ENCODE data around the gene ACOT6.
A peak's percentile ranks its signal among the peaks of the same experiment; 100 is the strongest.
"Not testable (repeated sequence)": the region's sequence is repeated elsewhere in the genome, so short reads cannot be mapped to it uniquely, and the experiment has no call there.

Gene ACOT6, protein sequence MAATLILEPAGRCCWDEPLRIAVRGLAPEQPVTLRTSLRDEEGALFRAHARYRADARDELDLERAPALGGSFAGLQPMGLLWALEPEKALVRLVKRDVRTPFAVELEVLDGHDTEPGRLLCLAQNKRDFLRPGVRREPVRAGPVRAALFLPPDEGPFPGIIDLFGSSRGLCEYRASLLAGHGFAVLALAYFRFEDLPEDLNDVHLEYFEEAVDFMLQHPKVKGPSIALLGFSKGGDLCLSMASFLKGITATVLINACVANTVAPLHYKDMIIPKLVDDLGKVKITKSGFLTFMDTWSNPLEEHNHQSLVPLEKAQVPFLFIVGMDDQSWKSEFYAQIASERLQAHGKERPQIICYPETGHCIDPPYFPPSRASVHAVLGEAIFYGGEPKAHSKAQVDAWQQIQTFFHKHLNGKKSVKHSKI

DNA sequence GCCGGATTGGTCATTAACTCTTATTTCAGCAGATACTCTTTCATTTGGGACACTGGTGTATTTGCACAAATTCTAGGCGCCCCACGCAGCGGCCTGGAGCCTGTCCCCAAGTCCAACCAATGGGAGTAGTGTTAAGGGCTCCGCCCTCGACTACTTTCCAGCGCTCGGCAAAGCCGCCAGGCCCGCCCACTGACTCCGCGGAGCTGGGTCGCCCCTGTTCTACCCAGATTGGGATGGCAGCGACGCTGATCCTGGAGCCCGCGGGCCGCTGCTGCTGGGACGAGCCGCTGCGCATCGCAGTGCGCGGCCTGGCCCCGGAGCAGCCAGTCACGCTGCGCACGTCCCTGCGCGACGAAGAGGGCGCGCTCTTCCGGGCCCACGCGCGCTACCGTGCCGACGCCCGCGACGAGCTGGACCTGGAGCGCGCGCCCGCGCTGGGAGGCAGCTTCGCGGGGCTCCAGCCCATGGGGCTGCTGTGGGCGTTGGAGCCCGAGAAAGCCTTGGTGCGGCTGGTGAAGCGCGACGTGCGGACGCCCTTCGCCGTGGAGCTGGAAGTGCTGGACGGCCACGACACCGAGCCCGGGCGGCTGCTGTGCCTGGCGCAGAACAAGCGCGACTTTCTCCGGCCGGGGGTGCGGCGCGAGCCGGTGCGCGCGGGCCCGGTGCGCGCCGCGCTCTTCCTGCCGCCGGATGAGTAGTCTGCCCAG is at the start of gene ACOT6:
TSS of gene ACOT6 (plus strand) at position 179 of the 707 bp plus-strand sequence. CDS start at position 234, 55 bp downstream.
- peak within 1 kb of the TSS; percentile 78 for H3K4me3 ChIP-seq (ENCODE audit: low read depth, low read length)

DNA sequence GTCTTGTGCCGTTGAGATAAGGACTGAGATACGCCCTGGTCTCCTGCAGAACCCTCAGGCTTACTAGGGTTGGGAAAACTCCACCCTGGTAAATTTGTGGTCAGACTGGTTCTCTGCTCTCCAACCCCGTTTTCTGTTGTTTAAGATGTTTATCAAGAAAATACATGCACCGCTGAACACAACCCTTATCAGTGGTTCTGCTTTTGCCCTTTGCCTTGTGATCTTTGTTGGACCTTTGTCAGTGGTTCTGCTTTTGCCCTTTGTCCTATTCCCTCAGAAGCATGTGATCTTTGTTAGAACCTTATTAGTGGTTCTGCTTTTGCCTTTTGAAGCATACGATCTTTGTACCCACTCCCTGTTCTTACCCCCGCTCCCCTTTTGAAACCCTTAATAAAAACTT is 49.6 kb upstream of the ACOT6 start:
- not testable (repeated sequence) for H3K4me3 ChIP-seq (ENCODE audit: low read depth, low read length)

DNA sequence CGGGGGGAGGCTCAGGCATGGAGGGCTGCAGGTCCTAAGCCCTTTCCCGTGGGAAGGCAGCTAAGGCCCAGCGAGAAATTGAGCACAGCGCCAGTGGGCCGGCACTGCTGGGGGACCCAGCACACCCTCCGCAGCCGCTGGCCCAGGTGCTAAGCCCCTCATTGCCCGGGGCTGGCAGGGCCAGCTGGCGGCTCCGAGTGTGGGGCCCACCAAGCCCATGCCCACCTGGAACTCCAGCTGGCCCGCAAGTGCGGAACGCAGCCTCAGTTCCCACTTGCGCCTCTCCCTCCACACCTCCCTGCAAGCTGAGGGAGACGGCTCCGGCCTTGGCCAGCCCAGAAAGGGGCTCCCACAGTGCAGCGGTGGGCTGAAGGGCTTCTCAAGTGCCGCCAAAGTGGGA is 45.9 kb upstream of the ACOT6 start:
- H3K4me3 ChIP-seq (ENCODE audit: low read depth, low read length), result not testable (repeated sequence)

DNA sequence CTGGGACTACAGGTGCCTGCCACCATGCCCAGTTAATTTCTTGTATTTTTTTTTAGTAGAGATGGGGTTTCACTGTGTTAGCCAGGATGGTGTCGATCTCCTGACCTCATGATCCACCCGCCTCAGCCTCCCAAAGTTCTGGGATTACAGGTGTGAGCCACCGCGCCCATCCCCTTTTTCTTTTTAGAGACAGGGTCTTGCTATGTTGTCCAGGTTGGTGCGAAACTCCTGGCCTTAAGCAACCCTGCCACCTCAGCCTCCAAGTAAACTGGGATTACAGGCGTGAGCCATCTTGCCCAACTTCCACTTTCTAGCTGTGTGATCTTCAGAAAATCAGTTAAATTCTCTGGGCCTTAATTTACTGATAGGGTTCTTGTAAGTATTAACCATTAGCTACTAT is 45.4 kb upstream of the ACOT6 start:
- H3K4me3 ChIP-seq (ENCODE audit: low read depth, low read length), result not testable (repeated sequence)

DNA sequence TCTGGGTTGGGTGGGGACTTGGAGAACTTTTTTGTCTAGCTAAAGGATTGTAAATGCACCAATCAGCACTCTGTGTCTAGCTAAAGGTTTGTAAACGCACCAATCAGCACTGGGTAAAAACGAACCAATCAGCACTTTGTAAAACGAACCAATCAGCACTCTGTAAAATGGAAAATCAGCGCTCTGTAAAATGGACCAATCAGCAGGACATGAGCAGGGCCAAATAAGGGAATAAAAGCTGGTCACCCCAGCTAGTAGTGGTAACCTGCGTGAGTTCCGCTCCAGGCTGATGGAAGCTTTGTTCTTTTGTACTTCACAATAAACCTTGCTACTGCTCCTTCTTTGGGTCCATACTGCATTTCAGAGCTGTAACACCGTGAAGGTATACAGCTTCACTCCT is 45.0 kb upstream of the ACOT6 start:
- no peak overlapping the region for H3K4me3 ChIP-seq (ENCODE audit: low read depth, low read length)

DNA sequence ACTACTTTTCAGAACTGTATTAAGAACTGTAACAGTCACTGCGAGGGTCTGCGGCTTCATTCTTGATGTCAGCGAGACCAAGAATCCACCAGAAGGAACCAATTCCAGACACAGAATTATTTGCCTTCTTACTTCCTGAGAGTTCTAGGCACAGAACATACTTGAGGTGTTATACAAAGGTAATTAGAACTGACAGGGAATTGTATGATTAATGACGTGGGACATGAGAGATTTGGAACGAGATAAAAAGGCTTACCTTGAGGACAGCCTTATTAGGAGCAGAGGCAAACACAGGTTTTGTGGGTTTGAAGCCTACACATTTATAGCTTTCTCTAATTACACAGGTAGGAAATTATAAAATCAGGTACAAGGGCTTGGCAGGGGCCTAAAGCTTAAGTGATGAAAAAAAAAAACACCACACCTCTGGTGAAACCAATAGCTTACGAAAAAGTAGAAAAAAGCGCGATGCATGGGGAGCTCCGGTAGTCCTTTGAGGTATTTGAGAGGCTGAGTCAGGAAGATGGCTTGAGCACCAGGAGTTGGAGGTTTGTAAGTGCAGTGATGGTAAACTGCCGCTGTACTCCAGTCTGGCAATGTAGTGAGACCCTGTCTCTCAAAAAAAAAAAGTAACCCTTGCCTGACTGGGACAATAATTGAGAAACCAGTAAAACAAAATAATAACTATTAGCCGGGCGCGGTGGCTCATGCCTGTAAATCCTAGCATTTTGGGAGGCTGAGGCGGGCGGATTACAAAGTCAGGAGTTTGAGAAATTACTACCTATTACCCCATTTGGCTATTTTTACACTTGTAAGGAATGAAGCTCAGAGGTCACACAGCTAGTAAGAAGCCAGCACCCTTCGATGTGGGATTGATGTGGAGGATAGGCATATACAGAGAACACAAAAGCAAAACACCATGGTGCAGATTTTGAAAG is 44.1 kb upstream of the ACOT6 start:
- no peak overlapping the region for H3K4me3 ChIP-seq (ENCODE audit: low read depth, low read length)

DNA sequence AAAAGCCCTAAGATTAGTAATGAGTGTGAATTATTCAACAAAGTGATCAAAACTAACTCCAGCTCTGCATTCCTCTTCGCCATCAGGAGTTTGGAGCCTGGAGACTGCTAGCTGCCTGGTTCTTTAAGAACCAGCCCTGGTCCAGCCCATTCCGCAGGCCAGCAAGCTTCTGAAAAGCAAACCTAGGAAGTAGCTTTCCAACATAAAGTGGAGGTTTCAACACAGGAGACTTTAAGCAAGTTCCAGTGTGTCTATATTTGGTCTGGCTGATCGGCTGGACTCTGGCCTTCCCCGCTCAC is 43.5 kb upstream of the ACOT6 start:
- peak overlapping the region; percentile 70 for H3K4me3 ChIP-seq (ENCODE audit: low read depth, low read length)

DNA sequence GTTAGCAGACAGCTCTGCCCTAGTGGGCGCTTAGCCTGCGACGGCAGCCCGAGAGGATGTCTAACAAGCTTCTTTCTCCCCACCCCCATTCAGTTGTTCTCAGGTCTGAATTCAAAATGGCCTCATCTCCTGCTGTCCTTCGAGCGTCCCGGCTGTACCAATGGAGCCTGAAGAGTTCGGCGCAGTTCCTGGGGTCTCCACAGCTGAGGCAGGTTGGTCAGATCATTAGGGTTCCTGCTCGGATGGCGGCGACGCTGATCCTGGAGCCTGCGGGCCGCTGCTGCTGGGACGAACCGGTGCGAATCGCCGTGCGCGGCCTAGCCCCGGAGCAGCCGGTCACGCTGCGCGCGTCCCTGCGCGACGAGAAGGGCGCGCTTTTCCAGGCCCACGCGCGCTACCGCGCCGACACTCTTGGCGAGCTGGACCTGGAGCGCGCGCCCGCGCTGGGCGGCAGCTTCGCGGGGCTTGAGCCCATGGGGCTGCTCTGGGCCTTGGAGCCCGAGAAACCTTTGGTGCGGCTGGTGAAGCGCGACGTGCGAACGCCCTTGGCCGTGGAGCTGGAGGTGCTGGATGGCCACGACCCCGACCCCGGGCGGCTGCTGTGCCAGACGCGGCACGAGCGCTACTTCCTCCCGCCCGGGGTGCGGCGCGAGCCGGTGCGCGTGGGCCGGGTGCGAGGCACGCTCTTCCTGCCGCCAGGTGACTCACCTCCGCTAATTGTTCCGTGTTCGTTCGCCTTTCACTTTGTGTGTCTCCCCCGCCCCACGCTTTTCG is 42.9 kb upstream of the ACOT6 start, which contains the start of gene ACOT2:
TSS of gene ACOT2 (plus strand) at position 29 of the 774 bp plus-strand sequence. CDS start at position 57, 28 bp downstream.
- peak within 1 kb of the TSS; percentile 70 for H3K4me3 ChIP-seq (ENCODE audit: low read depth, low read length)

DNA sequence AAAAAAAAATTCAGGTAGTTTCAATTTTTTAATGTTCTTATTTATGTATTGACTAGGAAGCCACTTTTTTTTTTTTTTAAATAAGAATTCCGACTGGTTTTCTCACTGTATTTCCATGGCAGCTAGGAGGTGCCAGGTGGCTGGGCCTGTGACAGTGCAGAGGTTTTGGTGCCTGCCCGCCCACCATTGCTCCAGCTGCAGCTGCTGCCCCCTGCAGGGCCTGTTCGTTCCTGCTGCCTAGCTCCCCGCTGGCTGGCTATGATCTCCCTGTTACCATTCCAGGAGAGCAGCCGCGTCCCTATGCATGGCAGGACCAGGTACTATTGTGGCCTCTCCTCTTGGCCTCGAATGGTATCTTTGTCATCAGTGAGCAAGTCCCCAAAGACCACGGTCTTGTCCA is 41.4 kb upstream of the ACOT6 start:
- not testable (repeated sequence) for H3K4me3 ChIP-seq (ENCODE audit: low read depth, low read length)

DNA sequence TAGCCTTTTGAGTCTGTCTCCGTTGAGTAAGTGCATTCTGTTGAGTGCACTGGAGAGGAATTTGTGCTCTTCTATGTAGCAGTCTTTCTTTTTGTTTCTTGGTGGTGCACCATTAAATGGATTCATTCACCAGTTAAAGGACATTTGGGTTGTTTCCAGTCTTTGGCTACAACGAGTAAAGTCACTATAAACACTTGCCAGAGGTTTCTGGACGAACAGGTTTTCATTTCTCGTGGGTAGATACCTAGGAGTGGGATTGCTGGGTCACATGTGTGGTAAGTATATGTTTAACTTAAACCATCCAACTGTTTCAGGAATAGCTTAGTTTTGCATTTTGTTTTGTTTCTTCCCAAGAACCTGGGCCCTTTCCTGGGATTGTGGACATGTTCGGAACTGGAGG is 39.3 kb upstream of the ACOT6 start:
- H3K4me3 ChIP-seq (ENCODE audit: low read depth, low read length), result not testable (repeated sequence)

DNA sequence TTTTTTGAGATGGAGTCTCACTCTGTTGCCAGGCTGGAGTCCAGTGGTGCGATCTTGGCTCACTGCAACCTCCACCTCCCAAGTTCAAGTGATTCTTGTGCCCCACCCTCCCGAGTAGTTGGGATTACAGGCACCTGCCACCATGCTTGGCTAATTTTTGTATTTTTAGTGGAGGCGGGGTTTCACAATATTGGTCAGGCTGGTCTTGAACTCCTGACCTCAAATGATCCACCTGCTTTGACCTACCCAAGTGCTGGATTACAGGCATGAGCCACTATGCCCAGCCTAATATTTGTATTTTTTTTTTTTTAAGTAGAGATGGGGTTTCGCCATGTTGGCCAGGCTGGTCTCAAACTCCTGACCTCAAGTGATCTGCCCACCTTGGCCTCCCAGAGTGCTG is 38.6 kb upstream of the ACOT6 start:
- H3K4me3 ChIP-seq (ENCODE audit: low read depth, low read length), result not testable (repeated sequence)

DNA sequence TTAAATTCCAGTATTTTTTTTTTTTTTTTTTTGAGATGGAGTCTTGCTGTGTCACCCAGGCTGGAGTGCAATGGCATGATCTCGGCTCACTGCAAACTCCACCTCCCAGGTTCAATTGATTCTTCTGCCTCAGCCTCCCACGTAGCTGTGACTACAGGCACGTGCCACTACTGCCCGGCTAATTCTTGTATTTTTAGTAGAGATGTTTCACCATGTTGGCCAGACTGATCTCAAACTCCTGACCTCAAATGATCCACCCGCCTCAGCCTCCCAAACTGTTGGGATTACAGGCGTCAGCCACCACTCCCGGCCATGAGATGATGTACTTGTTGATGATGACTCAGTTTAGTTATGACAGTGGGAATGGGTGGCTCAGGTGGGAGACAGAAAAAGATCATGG is 38.1 kb upstream of the ACOT6 start:
- H3K4me3 ChIP-seq (ENCODE audit: low read depth, low read length), result not testable (repeated sequence)

DNA sequence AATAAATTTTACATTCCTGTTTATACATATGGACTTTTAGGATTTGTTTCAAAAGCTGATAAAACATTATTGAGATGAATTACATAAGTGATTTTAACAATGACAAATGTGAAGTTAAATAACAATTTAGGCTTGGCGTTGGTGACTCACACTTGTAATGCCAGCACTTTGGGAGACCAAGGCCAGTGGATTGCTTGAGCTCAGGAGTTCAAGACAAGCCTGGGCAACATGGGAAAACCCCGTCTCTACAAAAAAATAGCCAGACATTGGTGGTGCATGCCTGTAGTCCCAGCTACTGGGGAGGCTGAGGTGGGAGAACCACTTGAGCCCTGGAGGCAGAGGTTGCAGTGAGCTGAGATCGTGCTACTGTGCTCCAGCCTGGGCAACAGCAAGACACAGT is 35.9 kb upstream of the ACOT6 start:
- no peak overlapping the region for H3K4me3 ChIP-seq (ENCODE audit: low read depth, low read length)

DNA sequence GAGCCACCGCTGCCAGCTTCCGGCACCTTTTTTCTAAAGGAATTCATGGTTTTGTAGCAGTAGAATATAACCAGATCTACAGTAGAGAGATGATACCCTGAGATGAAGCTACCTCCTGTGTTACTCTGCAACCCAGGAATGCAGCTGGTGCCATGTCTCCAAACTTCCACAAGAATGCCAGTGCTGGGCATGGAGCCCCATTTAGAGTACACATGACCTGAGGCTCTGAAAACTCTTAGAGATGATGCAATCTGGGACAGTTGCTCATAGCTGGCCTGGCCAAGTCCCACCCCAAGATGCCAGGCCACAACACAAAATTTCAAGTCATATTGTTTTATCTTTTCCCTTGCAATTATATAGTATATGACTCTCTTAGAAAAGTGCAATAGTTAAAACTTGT is 35.1 kb upstream of the ACOT6 start:
- not testable (repeated sequence) for H3K4me3 ChIP-seq (ENCODE audit: low read depth, low read length)

DNA sequence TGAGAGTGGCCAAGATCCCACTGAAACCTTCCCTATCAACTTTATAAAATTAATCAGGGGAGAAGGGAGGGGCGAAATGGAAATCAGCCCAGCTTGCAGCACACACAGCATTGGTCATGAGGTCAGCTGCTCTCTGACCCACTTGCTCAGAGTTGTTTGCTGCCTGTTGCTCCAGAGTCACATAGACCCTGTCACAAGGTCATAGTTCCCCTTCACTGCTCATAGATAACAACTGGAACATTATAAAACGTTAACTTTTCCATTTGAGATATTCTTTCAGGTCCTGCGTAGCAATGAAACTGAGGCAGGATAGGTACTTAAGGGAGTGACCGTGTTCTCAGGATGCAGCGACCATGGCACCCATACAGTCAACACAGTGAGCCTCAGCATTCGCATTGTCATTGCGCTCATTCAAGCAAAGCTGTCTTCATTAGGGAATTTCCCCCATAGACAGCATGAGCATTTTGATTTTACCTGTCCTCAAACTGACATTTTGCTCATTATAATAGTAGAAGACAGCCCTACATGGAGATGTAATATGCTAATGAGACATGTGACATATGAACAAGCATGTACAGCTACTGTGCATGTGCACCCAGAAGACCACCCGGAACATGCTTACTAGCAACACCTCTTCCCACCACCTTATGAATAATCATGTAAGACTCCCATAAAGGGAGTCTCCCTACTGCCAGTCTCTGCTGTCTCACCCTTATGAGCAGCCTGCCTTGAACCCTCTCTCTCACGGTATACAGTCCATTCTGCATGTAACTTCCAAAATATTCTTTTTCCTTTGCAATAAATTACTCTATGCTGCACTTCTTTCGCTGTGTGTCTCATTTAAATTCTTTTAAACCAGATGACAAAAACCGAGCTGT is 30.0 kb upstream of the ACOT6 start:
- H3K4me3 ChIP-seq (ENCODE audit: low read depth, low read length), result not testable (repeated sequence)

DNA sequence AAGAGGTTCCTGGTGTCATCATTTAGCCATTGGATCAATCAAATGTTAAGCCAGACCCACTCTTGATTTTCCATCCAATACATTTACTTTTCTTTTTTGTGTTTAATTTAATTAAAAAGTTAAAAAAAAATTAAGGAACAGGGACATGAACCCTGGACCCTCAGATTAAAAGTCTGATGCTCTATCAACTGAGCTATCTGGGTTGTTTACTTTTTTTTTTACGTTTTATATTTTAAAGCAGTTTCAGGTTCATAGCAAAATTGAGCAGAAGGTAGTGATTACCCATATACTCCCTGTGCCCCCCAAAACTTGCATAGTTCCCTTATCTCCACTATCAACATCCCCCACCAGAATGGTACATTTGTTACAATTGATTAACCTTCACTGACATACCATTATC is 23.6 kb upstream of the ACOT6 start:
- no peak overlapping the region for H3K4me3 ChIP-seq (ENCODE audit: low read depth, low read length)

DNA sequence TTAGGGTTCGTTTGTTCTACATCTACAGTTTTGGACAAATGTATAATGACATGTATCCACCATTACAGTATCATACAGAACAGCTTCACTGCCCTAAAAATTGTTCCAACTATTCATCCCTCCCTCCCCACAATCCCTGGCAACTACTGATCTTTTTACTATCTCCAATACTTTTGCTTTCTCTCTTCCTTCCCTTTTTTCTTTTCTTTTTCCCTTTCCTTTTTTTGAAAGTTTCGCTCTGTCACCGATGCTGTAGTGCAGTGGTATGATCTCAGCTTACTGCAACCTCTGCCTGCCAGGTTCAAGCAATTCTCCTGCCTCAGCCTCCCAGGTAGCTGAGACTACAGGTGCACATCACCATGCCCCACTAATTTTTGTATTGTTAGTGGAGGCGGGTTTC is 23.2 kb upstream of the ACOT6 start:
- H3K4me3 ChIP-seq (ENCODE audit: low read depth, low read length), result no peak overlapping the region

DNA sequence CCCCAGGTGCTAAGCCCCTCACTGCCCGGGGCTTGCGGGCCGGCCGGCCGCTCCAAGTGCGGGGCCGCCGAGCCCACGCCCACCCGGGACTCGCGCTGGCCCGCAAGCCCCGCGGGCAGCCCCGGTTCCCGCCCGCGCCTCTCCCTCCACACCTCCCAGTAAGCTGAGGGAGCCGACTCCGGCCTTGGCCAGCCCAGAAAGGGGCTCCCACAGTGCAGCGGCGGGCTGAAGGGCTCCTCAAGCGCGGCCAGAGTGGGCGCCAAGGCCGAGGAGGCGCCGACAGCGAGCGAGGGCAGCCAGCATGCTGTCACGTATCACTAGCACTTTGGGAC is 21.7 kb upstream of the ACOT6 start:
- H3K4me3 ChIP-seq (ENCODE audit: low read depth, low read length), result not testable (repeated sequence)

DNA sequence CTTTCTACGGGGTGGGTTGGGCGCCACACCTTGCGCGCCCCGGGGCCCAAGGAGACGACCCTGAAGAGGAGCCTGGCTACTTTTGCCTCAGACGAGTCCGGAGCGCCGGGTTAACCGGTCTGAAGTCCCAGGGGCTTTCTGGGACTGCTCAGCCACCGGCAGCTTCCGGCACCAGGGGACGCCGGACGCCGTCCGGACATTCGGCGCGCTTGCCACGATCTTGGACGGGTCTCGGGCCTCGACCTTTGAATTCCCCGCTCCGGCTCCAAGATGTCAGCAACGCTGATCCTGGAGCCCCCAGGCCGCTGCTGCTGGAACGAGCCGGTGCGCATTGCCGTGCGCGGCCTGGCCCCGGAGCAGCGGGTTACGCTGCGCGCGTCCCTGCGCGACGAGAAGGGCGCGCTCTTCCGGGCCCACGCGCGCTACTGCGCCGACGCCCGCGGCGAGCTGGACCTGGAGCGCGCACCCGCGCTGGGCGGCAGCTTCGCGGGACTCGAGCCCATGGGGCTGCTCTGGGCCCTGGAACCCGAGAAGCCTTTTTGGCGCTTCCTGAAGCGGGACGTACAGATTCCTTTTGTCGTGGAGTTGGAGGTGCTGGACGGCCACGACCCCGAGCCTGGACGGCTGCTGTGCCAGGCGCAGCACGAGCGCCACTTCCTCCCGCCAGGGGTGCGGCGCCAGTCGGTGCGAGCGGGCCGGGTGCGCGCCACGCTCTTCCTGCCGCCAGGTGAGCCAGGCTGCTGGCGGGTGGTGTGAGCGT is 20.4 kb upstream of the ACOT6 start, which contains the start of gene ACOT4:
TSS of gene ACOT4 (plus strand) at position 184 of the 760 bp plus-strand sequence. CDS start at position 271, 87 bp downstream.
- peak within 1 kb of the TSS; percentile 52 for H3K4me3 ChIP-seq (ENCODE audit: low read depth, low read length)

Data from iPS-11a (cell line).